ENCODE data around the gene ADORA2B. TPM values are rescaled to one million over a fixed set of nuclear protein-coding genes. Genes with fewer than 3 reads are reported as not detected.
A peak's percentile ranks its signal among the peaks of the same experiment; 100 is the strongest.

The ADORA2B gene
- total and polyA plus RNA-seq, 4 donors, result 0.63 to 1.2 (median 0.71) TPM; not detected in 1

DNA sequence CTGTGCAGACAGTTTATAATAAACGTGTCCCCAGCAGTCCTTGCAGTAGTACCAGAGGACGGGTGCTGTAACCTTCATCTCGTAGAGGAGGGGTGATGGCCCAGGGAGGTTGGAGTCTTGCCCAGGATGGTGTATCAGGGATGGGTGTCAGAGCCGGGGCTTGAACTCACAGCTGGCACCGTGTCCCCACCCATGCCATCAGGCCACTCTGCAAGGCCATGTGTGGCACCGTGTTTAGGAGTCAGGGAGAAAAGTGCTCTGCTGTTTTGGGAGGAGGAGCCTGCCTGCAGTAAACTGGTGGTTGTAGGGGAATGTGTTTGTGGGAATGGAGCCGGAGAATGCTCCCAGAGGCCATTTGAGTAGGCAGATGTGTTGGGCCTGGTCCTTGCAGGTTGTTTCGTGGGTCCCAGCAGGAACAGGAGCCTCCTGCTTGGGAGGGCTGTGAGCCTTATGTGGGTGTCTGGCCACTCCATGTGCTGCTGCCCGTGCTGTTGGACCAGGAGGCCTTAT, 1.7 kb downstream of the ADORA2B start:
- no peaks in the 10 kb centered on the region for H3K27me3 ChIP-seq (ENCODE audit: control insufficient read depth in 1 of 2, insufficient read depth in 2 of 2, low read length in 1 of 2)
- H3K27ac ChIP-seq (ENCODE audit: low read depth in 1 of 2, low read length in 2 of 2), result no peak overlapping the region
- no peaks in the 10 kb centered on the region for H3K36me3 ChIP-seq (ENCODE audit: control insufficient read depth in 1 of 2, insufficient read depth in 2 of 2, low read length in 1 of 2)
- no peaks in the 10 kb centered on the region for H3K9me3 ChIP-seq (ENCODE audit: control insufficient read depth, low read length)
- H3K4me3 ChIP-seq (ENCODE audit: low read length in 2 of 2), result no peak overlapping the region
- no peaks in the 10 kb centered on the region for H3K4me1 ChIP-seq (ENCODE audit: control insufficient read depth in 1 of 2, insufficient read depth in 2 of 2, low read length in 2 of 2)
- intact Hi-C loops (cut with DNase I), result no loop called here
- WGBS, 2 donors, result 85 to 89% methylated on average over 9 of the region's 9 CpGs
- peak in 1 of 2 donors; percentile 42 for DNase-seq
- no peak for ATAC-seq (ENCODE audit: low FRiP score)

DNA sequence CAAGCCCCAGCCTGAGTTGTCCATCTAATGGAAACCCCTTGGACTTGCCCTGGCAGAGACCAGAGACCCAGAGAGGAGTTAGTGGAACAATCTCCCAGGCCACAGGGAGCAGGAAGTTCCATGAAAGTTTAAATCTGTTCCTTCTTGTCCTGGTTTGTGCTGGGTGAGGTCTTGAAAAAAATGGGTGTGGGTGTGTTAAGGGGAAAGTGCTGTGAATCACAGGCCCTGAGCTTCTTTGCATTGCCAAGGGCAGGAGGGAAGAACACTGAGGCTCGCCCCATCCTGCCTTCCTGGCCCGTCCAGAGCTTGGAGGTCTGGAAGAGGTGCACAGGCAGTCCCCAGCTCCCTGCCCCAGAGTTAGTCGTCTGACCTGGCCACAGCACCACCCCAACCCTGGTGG, 2.3 kb downstream of the ADORA2B start:
- no peaks in the 10 kb centered on the region for H3K4me1 ChIP-seq (ENCODE audit: control insufficient read depth in 1 of 2, insufficient read depth in 2 of 2, low read length in 2 of 2)
- no peak overlapping the region for H3K27ac ChIP-seq (ENCODE audit: low read depth in 1 of 2, low read length in 2 of 2)
- 89 to 98% methylated on average over 3 of the region's 3 CpGs for WGBS, 2 donors
- H3K9me3 ChIP-seq (ENCODE audit: control insufficient read depth, low read length), result no peaks in the 10 kb centered on the region
- no peaks in the 10 kb centered on the region for H3K27me3 ChIP-seq (ENCODE audit: control insufficient read depth in 1 of 2, insufficient read depth in 2 of 2, low read length in 1 of 2)
- no peak for ATAC-seq (ENCODE audit: low FRiP score)
- H3K36me3 ChIP-seq (ENCODE audit: control insufficient read depth in 1 of 2, insufficient read depth in 2 of 2, low read length in 1 of 2), result no peaks in the 10 kb centered on the region
- intact Hi-C loops (cut with DNase I), result no loop called here
- peak in 1 of 2 donors; percentile 52 for DNase-seq
- no peak overlapping the region for H3K4me3 ChIP-seq (ENCODE audit: low read length in 2 of 2)

DNA sequence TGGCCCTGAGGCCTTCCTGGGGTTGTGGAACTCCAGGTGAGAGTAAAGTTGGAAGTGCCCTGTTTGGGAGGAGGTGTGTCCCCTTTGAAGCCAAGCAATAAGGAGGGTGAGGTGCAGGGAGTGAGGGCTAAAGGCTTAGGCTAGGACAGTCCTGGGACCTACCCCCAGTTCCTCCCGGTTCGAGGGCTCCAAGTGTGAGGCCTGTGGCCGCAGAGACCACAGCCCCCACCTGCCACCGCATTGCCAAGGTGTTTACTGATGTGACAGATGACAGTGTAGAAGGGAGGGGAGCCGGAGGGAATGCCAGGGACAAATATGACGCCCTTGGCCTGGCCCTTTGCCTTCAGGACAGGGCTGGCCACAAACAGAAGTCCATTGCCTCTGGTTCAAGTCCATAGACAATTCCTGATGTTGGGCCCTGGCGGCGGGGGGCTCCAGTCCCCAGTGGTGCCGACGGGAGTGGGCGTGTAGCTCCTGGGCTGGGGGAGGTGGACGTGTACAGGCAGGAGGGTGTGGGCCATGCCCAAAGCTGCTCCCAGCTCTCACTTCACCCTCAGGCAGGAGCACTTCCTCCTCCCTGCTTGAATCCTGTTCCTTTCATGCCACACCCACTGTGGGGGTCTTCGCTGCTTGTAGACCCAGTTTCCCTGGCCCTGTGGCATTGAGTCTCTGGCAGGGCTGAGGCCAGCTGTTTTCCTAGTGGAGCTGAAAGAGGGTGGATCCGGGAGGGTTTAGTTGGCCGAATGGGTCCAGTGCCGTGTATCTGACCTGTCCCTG, 3.2 kb downstream of the ADORA2B start:
- WGBS, 2 donors, result 82 to 94% methylated on average over 12 to 16 of the region's 16 CpGs
- intact Hi-C loops (cut with DNase I), result no loop called here
- H3K9me3 ChIP-seq (ENCODE audit: control insufficient read depth, low read length), result no peaks in the 10 kb centered on the region
- no peaks in the 10 kb centered on the region for H3K4me1 ChIP-seq (ENCODE audit: control insufficient read depth in 1 of 2, insufficient read depth in 2 of 2, low read length in 2 of 2)
- no peak overlapping the region for H3K4me3 ChIP-seq (ENCODE audit: low read length in 2 of 2)
- H3K27ac ChIP-seq (ENCODE audit: low read depth in 1 of 2, low read length in 2 of 2), result no peak overlapping the region
- DNase-seq (peak in 1 of 2 donors; percentile 65), ATAC-seq (ENCODE audit: low FRiP score) (no peak)
- no peaks in the 10 kb centered on the region for H3K27me3 ChIP-seq (ENCODE audit: control insufficient read depth in 1 of 2, insufficient read depth in 2 of 2, low read length in 1 of 2)
- H3K36me3 ChIP-seq (ENCODE audit: control insufficient read depth in 1 of 2, insufficient read depth in 2 of 2, low read length in 1 of 2), result no peaks in the 10 kb centered on the region

DNA sequence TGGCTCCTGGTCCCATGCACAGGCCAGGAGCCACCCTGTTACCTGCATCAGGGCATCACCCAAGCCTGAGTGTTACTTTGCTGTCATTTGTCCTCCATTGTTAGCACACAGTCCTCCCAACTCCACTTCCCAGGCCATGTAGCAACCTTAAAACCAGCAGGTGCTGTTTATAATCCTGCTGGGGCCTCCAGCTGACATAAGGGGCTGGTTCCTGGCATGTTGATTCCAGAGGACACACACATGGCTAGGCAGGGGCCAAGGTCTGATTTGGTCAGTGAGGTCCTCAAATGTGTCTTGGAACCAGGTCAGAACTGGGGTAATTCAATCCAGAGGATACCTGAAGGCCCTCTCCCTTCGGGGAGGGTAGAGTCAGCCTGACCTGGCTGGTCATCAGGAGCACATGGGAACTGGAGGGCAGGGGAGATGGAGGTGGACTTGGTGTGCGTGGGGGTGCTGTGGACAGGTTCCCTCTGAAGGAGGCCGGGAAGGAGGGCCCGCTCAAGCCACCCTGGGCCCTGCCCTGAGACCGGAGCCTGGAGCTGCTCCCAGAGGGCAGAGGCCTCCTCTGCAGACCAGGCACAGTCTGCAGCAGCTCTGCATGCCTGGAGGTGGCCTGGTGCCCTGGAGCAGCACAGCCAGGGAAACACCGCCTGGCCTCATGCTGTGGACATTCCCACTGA, 6.6 kb downstream of the ADORA2B start:
- ATAC-seq (ENCODE audit: low FRiP score) (peak; percentile 27), DNase-seq (peak in 1 of 2 donors; percentile 50)
- 96 to 97% methylated on average over 6 of the region's 6 CpGs for WGBS, 2 donors

DNA sequence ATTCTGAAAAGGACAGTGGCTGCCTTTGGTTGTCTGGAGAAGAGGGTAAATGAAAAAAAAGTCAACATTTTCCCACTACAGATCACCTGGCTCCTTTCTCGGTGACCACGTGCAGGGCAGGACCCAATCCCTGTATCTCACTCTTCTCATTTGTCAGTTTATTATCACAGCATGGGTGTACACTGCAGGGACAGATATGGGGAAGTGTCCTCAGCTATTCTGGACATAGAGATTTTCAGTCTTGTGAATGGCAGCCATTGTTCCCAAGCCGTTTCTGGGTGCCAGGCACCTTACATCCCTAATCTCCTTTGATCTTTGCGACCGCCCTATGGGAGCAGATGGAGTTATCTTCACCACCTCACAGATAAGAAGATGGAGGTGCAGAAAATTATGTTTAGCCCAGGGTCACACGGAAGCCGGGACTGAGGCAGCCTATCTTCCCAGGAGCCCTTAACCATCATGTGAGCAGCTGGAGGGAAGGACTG, 7.2 kb downstream of the ADORA2B start:
- Histone ChIP-seq H3K9me3 (ENCODE audit: control insufficient read depth, low read length) (no peaks in the 10 kb centered on the region), H3K36me3 (ENCODE audit: control insufficient read depth in 1 of 2, insufficient read depth in 2 of 2, low read length in 1 of 2) (no peaks in the 10 kb centered on the region), H3K4me3 (ENCODE audit: low read length in 2 of 2) (no peak overlapping the region), H3K27me3 (ENCODE audit: control insufficient read depth in 1 of 2, insufficient read depth in 2 of 2, low read length in 1 of 2) (no peaks in the 10 kb centered on the region), H3K4me1 (ENCODE audit: control insufficient read depth in 1 of 2, insufficient read depth in 2 of 2, low read length in 2 of 2) (no peaks in the 10 kb centered on the region), H3K27ac (ENCODE audit: low read depth in 1 of 2, low read length in 2 of 2) (no peak overlapping the region)
- DNase-seq (no peak), ATAC-seq (ENCODE audit: low FRiP score) (no peak)
- intact Hi-C loops (cut with DNase I), result no loop called here
- WGBS, 2 donors, result 87 to 93% methylated on average over 7 of the region's 7 CpGs

More for the DNA sequence above, 6.6 kb downstream of the ADORA2B start:
- no peaks in the 10 kb centered on the region for H3K9me3 ChIP-seq (ENCODE audit: control insufficient read depth, low read length)
- H3K4me1 ChIP-seq (ENCODE audit: control insufficient read depth in 1 of 2, insufficient read depth in 2 of 2, low read length in 2 of 2), result no peaks in the 10 kb centered on the region
- H3K27ac ChIP-seq (ENCODE audit: low read depth in 1 of 2, low read length in 2 of 2), result no peak overlapping the region
- H3K36me3 ChIP-seq (ENCODE audit: control insufficient read depth in 1 of 2, insufficient read depth in 2 of 2, low read length in 1 of 2), result no peaks in the 10 kb centered on the region
- intact Hi-C loops (cut with DNase I), result no loop called here
- no peak overlapping the region for H3K4me3 ChIP-seq (ENCODE audit: low read length in 2 of 2)
- H3K27me3 ChIP-seq (ENCODE audit: control insufficient read depth in 1 of 2, insufficient read depth in 2 of 2, low read length in 1 of 2), result no peaks in the 10 kb centered on the region

DNA sequence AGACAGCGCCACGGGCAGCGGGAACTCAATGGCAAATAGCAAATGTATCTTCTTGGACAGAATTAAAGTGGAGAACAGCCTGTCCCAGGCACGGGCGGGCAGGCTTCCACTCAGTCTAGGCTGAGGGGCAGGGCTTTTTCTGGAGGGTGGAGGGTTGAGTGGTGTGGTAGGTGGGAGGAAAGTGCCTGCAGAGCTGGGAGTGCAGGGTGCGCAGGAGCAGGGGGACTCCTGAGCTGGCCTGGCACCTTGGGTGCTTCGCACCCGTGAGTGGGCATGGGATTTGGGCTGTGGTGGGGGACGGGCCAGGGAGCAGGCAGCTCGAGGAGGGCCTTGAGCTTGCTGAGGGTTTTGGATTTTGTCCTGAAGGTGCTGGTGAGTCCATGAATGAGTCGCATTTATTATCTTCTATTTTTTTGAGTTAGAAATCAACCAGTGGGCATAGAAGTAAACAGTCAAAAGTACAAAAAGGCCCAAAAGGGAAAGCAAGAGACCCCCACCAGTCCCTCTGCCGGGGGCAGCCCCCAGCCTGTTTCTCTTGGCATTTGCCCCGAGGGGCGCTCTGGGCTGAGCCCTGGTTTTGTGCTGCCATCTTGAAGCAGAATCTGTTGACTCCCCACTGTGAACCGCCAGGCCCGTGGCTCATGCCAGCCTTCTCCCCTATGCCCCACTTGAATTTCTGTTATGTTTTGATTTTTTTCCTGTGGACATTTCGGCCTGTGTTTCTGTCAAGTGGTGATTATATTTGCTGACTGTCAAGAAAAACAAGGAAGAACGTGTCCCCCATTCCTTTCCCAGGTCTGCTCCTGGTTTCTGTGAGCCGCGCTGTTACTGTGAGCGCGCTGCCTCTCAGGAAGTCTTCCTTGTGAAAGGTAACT, 8.2 kb downstream of the ADORA2B start:
- no peaks in the 10 kb centered on the region for H3K4me1 ChIP-seq (ENCODE audit: control insufficient read depth in 1 of 2, insufficient read depth in 2 of 2, low read length in 2 of 2)
- DNase-seq, result peak in 1 of 2 donors; percentile 61
- H3K36me3 ChIP-seq (ENCODE audit: control insufficient read depth in 1 of 2, insufficient read depth in 2 of 2, low read length in 1 of 2), result no peaks in the 10 kb centered on the region
- no peak for ATAC-seq (ENCODE audit: low FRiP score)
- no peaks in the 10 kb centered on the region for H3K9me3 ChIP-seq (ENCODE audit: control insufficient read depth, low read length)
- no peaks in the 10 kb centered on the region for H3K27me3 ChIP-seq (ENCODE audit: control insufficient read depth in 1 of 2, insufficient read depth in 2 of 2, low read length in 1 of 2)
- intact Hi-C loops (cut with DNase I), result no loop called here
- H3K4me3 ChIP-seq (ENCODE audit: low read length in 2 of 2), result no peak overlapping the region
- H3K27ac ChIP-seq (ENCODE audit: low read depth in 1 of 2, low read length in 2 of 2), result no peak overlapping the region
- WGBS, 2 donors, result 80 to 82% methylated on average over 22 of the region's 22 CpGs

DNA sequence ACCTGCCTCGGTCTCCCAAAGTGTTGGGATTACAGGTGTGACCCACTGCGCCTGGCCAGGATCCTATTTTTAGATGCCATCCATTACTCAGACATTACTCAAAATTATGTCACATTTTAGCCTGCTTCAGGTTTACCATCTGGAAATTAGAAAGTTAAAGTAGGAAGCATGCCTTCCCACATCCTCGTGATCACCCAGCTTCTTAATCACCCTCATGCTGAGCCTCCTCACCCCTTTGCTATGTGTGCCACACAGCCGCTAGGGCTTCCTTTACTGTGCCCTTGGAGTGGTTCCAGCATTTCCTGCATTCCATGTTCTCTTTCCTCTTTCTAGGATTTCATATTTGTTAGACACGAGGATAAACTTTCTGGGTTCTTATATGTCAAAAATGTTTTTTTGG, 9.3 kb downstream of the ADORA2B start:
- Histone ChIP-seq H3K4me3 (ENCODE audit: low read length in 2 of 2) (no peak overlapping the region), H3K9me3 (ENCODE audit: control insufficient read depth, low read length) (no peaks in the 10 kb centered on the region), H3K27me3 (ENCODE audit: control insufficient read depth in 1 of 2, insufficient read depth in 2 of 2, low read length in 1 of 2) (no peaks in the 10 kb centered on the region), H3K36me3 (ENCODE audit: control insufficient read depth in 1 of 2, insufficient read depth in 2 of 2, low read length in 1 of 2) (no peaks in the 10 kb centered on the region), H3K27ac (ENCODE audit: low read depth in 1 of 2, low read length in 2 of 2) (no peak overlapping the region), H3K4me1 (ENCODE audit: control insufficient read depth in 1 of 2, insufficient read depth in 2 of 2, low read length in 2 of 2) (no peaks in the 10 kb centered on the region)
- 49 to 59% methylated on average over 5 of the region's 5 CpGs for WGBS, 2 donors
- peak in 1 of 2 donors; percentile 8 for DNase-seq
- intact Hi-C loops (cut with DNase I), result no loop called here
- no peak for ATAC-seq (ENCODE audit: low FRiP score)

DNA sequence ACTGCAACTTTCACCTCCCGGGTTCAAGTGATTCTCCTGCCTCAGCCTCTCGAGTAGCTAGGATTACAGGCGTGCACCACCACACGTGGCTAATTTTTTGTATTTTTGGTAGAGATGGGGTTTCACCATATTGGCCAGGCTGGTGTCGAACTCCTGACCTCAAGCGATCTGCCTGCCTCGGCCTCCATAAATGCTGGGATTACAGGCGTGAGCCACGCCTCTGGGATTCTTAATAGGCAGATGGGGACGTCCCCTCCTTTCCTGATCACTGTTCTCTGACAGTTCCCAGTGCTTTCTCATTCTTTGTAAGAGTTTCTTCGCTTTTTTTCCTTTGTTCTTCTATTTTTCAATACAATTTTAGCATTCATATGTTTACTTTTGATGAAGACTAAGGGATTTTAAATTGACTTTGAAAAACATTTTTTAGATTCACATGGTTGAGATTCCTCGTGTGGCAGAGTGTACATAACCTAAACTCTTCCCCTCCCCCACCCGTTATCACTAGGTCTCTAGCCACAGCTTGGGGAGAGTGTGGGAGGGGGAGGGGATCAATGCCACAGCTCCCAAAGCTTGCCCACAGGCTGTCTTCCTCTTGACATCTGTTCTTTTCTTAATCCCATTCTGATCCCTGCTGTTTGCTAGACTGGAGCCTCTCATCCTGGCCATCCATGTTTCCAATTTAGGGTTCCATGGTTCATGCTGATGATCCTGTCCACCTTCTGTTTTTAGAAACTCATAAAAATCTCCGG, 11.0 kb downstream of the ADORA2B start:
- intact Hi-C loops (cut with DNase I), result no loop called here
- Histone ChIP-seq H3K9me3 (ENCODE audit: control insufficient read depth, low read length) (no peaks in the 10 kb centered on the region), H3K4me1 (ENCODE audit: control insufficient read depth in 1 of 2, insufficient read depth in 2 of 2, low read length in 2 of 2) (no peaks in the 10 kb centered on the region), H3K36me3 (ENCODE audit: control insufficient read depth in 1 of 2, insufficient read depth in 2 of 2, low read length in 1 of 2) (no peaks in the 10 kb centered on the region), H3K4me3 (ENCODE audit: low read length in 2 of 2) (no peak overlapping the region), H3K27ac (ENCODE audit: low read depth in 1 of 2, low read length in 2 of 2) (no peak overlapping the region), H3K27me3 (ENCODE audit: control insufficient read depth in 1 of 2, insufficient read depth in 2 of 2, low read length in 1 of 2) (no peaks in the 10 kb centered on the region)
- ATAC-seq (ENCODE audit: low FRiP score) (no peak), DNase-seq (no peak)
- 75 to 81% methylated on average over 14 of the region's 14 CpGs for WGBS, 2 donors

Data from aorta (tissue), 5 donors.